SIG-M5 treated with dmso at 0.1 percent for 504 hours (cell line): ENCODE measurements around the gene B4GALNT4.
"Not testable (repeated sequence)": the region's sequence is repeated elsewhere in the genome, so short reads cannot be mapped to it uniquely, and the experiment has no call there.

Source experiments
- DNase-seq: peaks from one replicate; lab custom pipeline; 2025; ENCODE audit not compliant: unreplicated experiment; lab: John Stamatoyannopoulos, UW

B4GALNT4 gene

DNA sequence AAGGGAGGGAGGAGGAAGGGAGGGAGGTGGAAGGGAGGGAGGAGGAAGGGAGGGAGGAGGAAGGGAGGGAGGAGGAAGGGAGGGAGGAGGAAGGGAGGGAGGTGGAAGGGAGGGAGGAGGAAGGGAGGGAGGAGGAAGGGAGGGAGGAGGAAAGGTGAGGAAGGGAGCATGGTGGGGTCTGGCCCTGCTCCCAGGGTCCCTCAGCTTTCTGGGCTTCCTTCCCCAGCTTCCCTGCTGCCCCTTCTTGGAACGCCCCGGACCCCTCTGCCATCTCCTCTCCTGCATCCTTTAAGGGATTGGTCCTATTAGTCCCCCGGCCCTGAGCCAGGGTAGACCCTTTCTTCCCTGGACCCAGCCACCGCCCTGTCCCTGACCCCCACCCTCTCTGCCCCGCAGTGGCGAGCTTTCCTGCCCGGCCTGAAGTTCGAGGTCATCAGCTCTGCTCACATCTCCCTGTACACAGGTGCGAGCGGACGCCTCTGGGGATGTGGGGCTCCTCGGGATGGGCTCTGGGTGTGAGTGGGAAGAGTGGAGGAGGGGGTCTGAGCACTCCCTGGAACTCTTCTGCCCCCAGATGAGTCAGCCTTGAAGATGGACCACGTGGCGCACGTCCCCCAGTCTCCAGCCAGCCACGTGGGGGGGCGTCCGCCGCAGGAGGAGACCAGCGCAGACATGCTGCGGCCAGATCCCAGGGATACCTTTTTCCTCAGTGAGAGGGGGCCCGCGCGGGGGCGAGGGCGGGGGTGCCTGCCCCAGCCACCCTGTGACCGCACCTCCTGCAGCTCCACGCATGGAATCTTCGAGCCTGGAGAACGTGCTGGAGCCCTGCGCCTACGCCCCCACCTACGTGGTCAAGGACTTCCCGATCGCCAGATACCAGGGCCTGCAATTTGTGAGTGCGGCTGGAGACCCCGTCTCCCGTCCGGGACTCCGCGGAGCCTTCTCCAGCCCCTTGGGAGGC lies 6.0 kb downstream of the B4GALNT4 start:
- no peak for DNase-seq

- no peak for DNase-seq
These were observed 7.4 kb downstream of the B4GALNT4 start for GRCh38 chr11:376531-377173.

DNA sequence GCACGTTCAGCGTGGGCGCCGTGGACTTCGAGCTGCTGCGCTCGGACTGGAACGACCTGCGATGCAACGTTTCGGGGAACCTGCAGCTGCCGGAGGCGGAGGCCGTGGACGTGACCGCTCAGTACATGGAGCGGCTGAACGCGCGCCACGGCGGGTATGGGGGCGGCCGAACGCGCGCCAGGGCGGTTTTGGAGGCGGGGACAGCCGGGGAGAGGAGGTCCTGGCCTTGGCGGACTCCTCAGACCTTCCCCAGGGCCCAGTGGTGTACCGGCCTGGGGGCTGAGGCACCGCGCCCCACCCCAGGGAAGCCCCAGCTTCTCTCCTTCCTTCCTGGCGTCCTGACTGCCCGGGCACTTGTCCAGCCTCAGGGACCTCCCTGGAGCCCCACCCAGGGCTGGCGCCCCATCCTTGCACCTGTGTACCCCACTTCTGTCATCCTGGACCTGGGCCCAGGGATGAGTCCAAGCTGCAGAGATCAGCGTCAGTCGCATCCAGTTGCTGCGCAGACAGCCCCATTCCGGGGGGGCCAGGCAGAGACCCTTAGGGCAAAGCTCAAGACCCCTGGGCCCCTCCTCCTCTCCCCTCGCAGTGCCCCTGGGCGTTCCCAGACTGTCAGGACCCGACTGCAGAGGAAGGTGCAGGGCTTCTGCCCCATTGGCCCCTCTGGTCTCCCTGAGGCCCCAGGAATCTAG lies 8.0 kb downstream of the B4GALNT4 start:
- no peak for DNase-seq

DNA sequence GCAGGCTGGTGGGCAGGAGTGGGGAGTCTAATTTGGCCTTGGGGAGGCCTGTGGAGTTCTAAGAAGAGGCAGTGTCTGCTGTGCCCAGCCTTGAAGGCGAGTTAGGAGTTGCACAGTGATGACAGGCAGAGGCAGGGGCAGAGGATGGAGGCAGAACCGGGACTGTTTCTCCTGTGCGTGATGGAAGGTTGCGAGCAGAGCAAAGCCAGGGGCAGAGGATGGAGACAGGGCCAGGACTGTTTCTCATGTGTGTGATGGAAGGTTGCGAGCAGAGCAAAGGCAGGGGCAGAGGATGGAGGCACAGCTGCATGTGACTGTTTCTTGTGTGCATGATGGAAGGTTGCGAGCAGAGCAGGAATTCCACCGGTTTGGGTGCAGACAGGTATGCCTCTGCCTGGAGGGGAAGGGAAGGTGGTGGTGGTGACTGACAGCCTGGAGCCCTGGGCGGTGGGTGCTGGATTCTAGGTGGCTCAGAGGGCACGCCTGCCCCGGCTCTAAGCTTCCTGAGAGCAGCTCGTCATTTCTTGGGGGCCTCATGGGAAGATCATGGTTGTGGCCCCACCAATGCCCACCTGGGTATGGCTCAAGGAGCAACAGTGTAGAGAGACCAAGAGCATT lies 8.7 kb downstream of the B4GALNT4 start:
- DNase-seq, result no peak

- DNase-seq, result no peak
These were observed 10.2 kb downstream of the B4GALNT4 start for GRCh38 chr11:379205-380094.

GRCh38 chr11:380095-380480 lies 10.8 kb downstream of the B4GALNT4 start:
- DNase-seq, result no peak

DNA sequence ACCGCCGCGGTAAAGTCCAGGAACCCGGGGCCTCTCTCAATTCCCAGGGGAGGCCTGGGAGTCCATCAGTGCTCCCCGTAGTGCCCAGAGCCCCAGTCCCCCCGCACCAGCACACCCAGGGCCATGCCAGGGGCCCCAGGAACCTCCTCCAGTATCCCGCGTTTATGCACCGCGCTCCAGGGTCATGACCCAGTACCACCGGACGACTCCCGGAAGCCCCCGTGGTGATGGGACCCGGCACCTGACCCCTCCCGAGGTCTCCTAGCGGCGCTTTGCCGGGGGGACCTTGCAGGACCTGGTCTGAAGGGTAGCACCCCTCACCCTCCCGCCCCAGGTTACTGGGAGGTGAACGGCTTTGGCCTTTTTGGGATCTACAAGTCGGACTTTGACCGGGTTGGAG lies 11.2 kb downstream of the B4GALNT4 start:
- no peak for DNase-seq

DNA sequence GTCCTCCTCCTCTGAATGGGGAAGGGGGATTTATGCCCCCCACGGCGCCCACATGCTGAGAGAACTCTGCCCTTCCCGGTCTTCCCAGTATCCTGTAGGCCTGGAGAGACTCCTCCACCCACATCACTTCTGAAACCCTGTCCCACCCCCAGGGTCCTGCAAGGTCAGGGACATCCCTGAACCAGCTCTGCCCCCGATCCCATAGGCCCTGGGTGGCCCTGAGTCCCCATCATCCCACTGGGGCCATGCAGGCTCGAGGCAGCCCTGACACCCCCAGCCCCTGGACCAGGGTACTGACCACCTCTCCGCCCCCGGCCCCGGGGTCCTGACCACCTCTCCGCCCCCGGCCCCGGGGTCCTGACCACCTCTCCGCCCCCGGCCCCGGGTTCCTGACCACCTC lies 11.7 kb downstream of the B4GALNT4 start:
- DNase-seq, result no peak

DNA sequence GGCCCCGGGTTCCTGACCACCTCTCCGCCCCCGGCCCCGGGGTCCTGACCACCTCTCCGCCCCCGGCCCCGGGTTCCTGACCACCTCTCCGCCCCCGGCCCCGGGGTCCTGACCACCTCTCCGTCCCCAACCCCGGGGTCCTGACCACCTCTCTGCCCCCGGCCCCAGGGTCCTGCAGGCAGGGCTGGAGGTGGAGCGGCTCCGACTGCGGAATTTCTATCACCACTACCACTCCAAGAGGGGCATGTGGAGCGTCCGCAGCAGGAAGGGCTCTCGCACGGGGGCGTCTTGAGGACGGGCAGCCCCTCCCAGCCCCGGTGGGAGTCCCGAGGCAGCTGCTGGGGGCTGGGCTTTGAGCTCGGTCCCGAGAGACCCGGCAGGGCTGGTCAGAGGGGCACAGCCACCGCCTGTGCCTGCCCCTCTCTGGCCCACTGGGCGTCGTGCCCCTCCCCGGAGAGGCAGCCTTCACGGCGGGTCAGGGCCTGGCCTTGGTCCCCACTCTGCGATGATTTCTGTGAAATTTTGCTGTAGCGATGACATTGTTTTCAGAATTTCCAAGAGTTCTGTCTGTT lies 12.3 kb downstream of the B4GALNT4 start:
- DNase-seq, result no peak

GRCh38 chr11:382081-382629 lies 12.9 kb downstream of the B4GALNT4 start:
- no peak for DNase-seq

- no peak for DNase-seq
These were observed 14.1 kb downstream of the B4GALNT4 start for GRCh38 chr11:383431-383830.

GRCh38 chr11:384511-384910 lies 15.2 kb downstream of the B4GALNT4 start:
- DNase-seq, result no peak

- DNase-seq, result no peak
These were observed 16.5 kb downstream of the B4GALNT4 start for GRCh38 chr11:385594-386351.

DNA sequence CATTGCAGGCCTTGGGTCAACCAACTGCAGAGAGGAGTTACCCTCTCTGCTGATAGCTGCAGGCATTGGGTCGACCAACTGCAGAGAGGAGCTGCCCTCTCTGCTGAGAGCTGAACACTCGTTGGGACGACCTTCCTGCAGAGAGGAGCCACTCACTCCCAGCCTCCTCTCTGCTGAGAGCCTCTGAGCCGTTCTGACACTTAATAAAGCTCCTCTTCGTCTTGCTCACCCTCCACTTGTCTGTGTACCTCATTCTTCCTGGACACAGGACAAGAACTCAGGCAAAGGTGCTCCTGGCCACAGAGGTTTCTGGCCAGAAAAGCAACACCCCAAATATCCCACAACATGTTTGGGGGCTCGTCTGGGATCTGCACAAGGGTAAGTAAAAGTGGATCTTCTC lies 17.2 kb downstream of the B4GALNT4 start:
- DNase-seq, result no peak

DNA sequence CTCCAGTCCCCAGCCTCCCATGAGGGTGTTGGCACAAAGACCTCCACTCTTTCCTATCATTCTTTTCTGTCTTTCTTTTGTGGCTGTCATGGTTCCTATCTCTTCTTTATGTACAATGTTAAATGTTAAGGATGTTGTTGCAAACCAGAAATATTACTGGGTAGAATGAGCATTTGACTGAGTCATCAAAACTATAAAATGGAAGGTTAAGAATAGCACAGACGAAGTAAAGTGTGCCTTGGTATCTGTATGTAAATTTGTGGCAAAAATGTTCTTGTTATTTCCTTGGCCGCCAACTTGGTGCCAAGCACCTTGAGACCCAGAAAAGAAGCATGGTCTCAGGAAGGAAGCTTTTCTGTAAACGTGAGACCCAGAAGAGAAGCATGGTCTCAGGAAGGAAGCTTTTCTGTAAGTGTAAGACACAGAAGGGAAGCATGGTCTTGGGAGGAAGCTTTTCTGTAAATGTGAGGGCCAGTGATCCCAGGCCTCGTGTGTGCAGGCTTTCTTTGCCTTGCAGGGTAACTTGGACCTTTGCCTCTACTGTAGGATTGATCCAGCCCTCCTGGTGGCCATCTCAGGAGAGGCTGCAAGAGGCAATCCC lies 18.0 kb downstream of the B4GALNT4 start:
- DNase-seq, result no peak

DNA sequence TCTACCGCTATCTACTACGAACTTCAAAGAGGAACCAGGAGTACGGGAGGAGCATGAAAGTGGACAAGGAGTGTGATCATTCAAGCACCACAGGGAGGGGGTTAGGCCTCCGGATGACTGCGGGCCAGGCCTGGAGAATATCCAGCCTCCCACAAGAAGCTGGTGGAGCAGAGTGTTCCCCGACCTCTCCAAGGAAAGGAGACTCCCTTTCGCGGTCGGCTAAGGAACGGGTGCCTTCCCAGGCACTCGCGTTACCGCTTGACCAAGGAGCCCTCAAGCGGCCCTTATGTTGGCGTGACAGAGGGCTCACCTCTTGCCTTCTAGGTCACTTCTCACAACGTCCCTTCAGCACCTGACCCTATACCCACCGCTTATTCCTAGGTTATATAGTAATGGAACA lies 20.1 kb downstream of the B4GALNT4 start:
- not testable (repeated sequence) for DNase-seq

DNA sequence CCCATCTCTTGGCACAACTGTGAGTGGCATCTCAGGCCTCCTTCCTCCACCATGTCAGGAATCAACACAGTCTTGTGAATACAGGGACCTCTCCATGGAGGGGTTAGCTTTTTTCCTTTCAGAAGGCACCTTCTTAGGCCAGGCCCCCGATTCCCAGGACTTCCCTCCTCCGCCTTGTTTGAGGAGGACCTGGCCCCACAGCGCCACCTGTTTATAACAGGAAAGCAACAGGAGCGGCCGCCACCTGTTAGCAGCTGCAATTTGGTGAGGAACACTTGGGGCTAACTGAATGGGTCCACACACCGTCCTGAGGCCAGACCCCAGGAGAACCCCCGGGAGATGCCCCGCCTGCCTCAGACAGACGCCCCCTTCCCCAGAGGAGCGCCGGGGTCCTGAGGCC lies 20.9 kb downstream of the B4GALNT4 start:
- no peak for DNase-seq

DNA sequence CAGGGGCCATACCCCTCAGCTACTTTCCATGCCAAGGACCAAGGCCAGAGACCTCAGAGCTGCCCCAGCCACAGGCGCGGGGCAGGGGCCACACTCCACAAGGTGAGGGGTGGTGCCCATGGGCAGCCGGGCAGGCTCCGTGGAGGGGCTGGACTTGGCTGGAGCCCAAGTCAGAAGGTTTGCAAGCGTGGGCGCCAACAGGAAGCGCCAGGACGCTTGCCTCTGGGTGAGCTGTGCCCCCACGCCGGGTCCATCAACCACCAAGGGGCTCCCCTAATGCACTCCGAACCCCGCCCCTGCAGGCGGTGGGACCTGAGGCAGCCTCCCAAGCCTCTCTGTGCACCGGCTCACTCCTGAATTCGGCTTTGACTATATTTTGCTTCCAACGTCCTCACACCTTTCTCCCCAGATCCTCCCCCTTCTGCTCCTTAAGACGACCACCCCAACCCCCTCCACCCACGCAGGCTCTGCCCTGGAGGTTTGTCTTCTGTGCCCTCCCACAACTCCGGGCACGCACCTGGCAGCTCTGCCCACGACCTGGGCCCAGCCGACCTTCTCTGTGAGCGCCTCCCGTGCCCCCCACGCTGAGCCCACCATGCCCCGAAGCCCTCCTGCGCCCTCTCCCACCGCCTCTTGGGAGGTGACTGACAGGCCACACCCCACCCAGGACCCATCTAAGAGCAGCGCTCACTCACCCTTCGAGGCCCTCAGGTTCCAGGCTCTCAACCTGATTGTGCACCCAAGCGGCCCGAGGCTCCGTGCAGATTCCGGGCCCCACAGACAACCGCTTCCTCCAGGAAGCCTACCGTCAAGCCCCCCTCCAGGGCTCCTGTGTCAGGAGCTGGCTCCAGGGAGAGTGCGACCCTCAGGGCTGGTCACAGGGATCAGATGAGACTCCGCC lies 22.1 kb downstream of the B4GALNT4 start:
- DNase-seq, result no peak
